Hepatocyte (in vitro differentiated cells): ENCODE data around the gene ANKRD2.

Experiments
- EZH2 ChIP-seq: fragments of 200-600 bp; sonication (generic); IDR thresholded peaks from 2 replicates; pipeline ENCODE4 v1.6.1; 2016; ENCODE audit warnings: antibody characterized with exemption, mild to moderate bottlenecking, borderline replicate concordance
- EZH2phosphoT487 ChIP-seq: fragments of 200-600 bp; sonication (generic); IDR thresholded peaks from one replicate; pipeline ENCODE4 v1.6.1; 2018; ENCODE audit warnings: antibody characterized with exemption, mild to moderate bottlenecking, low read depth, moderate library complexity; ENCODE audit not compliant: unreplicated experiment, severe bottlenecking
- TF ChIP-seq, protein P1 (sequence below): fragments of 200-600 bp; sonication (generic); IDR thresholded peaks from 2 replicates; pipeline ENCODE4 v1.5.1; 2016; ENCODE audit warnings: antibody characterized with exemption, mild to moderate bottlenecking; ENCODE audit not compliant: poor library complexity

- TF ChIP-seq, protein P1, sequence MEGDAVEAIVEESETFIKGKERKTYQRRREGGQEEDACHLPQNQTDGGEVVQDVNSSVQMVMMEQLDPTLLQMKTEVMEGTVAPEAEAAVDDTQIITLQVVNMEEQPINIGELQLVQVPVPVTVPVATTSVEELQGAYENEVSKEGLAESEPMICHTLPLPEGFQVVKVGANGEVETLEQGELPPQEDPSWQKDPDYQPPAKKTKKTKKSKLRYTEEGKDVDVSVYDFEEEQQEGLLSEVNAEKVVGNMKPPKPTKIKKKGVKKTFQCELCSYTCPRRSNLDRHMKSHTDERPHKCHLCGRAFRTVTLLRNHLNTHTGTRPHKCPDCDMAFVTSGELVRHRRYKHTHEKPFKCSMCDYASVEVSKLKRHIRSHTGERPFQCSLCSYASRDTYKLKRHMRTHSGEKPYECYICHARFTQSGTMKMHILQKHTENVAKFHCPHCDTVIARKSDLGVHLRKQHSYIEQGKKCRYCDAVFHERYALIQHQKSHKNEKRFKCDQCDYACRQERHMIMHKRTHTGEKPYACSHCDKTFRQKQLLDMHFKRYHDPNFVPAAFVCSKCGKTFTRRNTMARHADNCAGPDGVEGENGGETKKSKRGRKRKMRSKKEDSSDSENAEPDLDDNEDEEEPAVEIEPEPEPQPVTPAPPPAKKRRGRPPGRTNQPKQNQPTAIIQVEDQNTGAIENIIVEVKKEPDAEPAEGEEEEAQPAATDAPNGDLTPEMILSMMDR = no peak
- TF ChIP-seq EZH2 (no peak), EZH2phosphoT487 (no peak)
These were observed 2.0 kb downstream of the ANKRD2 start for GRCh38 chr10:97574374-97575126.
